ENCODE measurements around the gene EGFR.

GRCh38 chr7:55026086-55026790, 7.4 kb downstream of the EGFR start:
- no peak for TF ChIP-seq EZH2phosphoT487 (IDR thresholded peaks at IDR 0.05; ENCODE audit: low read depth, severe bottlenecking, unreplicated experiment)
- no peak for TF ChIP-seq CTCF (IDR thresholded peaks at IDR 0.05; ENCODE audit: poor library complexity)
- no peak for TF ChIP-seq EZH2 (IDR thresholded peaks at IDR 0.05; ENCODE audit: borderline replicate concordance)

All from hepatocyte (in vitro differentiated cells).